Measurements from ENCODE around the gene LRRK1.
"Not testable (repeated sequence)": the region's sequence is repeated elsewhere in the genome, so short reads cannot be mapped to it uniquely, and the experiment has no call there.

LRRK1 gene

GRCh38 chr15:101090428-101090790, 171.3 kb downstream of the LRRK1 start:
- no peaks in the 10 kb centered on the region for H3K27me3 ChIP-seq (ENCODE audit: low read depth, low read length)
- H3K9me3 ChIP-seq (ENCODE audit: control insufficient read depth in 1 of 2, low read length in 2 of 2), result no peaks in the 10 kb centered on the region
- H3K27ac ChIP-seq (ENCODE audit: low read length), result no peak overlapping the region
- H3K4me1 ChIP-seq (ENCODE audit: control insufficient read depth in 1 of 2, insufficient read depth in 2 of 2, low read length in 2 of 2), result peaks cover 0 to 12% of the 10 kb centered on the region in 2 donors
- no peak overlapping the region for H3K4me3 ChIP-seq (ENCODE audit: low read depth in 1 of 2, low read length in 2 of 2)
- no peaks in the 10 kb centered on the region for H3K36me3 ChIP-seq (ENCODE audit: control insufficient read depth in 1 of 2, insufficient read depth in 2 of 2, low read length in 2 of 2)

GRCh38 chr15:101091080-101092017, 172.2 kb downstream of the LRRK1 start:
- H3K27ac ChIP-seq (ENCODE audit: low read length), result peak overlapping the region; percentile 37
- H3K36me3 ChIP-seq (ENCODE audit: control insufficient read depth in 1 of 2, insufficient read depth in 2 of 2, low read length in 2 of 2), result no peaks in the 10 kb centered on the region
- no peaks in the 10 kb centered on the region for H3K27me3 ChIP-seq (ENCODE audit: low read depth, low read length)
- peaks cover 0 to 12% of the 10 kb centered on the region in 2 donors for H3K4me1 ChIP-seq (ENCODE audit: control insufficient read depth in 1 of 2, insufficient read depth in 2 of 2, low read length in 2 of 2)
- no peak overlapping the region for H3K4me3 ChIP-seq (ENCODE audit: low read depth in 1 of 2, low read length in 2 of 2)
- H3K9me3 ChIP-seq (ENCODE audit: control insufficient read depth in 1 of 2, low read length in 2 of 2), result no peaks in the 10 kb centered on the region

GRCh38 chr15:101092156-101092866, 173.2 kb downstream of the LRRK1 start:
- Histone ChIP-seq H3K27me3 (ENCODE audit: low read depth, low read length) (no peaks in the 10 kb centered on the region), H3K27ac (ENCODE audit: low read length) (peak overlapping the region; percentile 37), H3K9me3 (ENCODE audit: control insufficient read depth in 1 of 2, low read length in 2 of 2) (no peaks in the 10 kb centered on the region), H3K36me3 (ENCODE audit: control insufficient read depth in 1 of 2, insufficient read depth in 2 of 2, low read length in 2 of 2) (no peaks in the 10 kb centered on the region), H3K4me1 (ENCODE audit: control insufficient read depth in 1 of 2, insufficient read depth in 2 of 2, low read length in 2 of 2) (peaks cover 0 to 12% of the 10 kb centered on the region in 2 donors), H3K4me3 (ENCODE audit: low read depth in 1 of 2, low read length in 2 of 2) (no peak overlapping the region)

- Histone ChIP-seq H3K9me3 (ENCODE audit: control insufficient read depth in 1 of 2, low read length in 2 of 2) (no peaks in the 10 kb centered on the region), H3K27me3 (ENCODE audit: low read depth, low read length) (no peaks in the 10 kb centered on the region), H3K4me1 (ENCODE audit: control insufficient read depth in 1 of 2, insufficient read depth in 2 of 2, low read length in 2 of 2) (peaks cover 0 to 12% of the 10 kb centered on the region in 2 donors), H3K36me3 (ENCODE audit: control insufficient read depth in 1 of 2, insufficient read depth in 2 of 2, low read length in 2 of 2) (no peaks in the 10 kb centered on the region), H3K27ac (ENCODE audit: low read length) (no peak overlapping the region), H3K4me3 (ENCODE audit: low read depth in 1 of 2, low read length in 2 of 2) (no peak overlapping the region)
These were observed 173.7 kb downstream of the LRRK1 start for GRCh38 chr15:101092867-101093202.

- H3K4me1 ChIP-seq (ENCODE audit: control insufficient read depth in 1 of 2, insufficient read depth in 2 of 2, low read length in 2 of 2), result peaks cover 0 to 12% of the 10 kb centered on the region in 2 donors
- H3K27me3 ChIP-seq (ENCODE audit: low read depth, low read length), result no peaks in the 10 kb centered on the region
- no peaks in the 10 kb centered on the region for H3K36me3 ChIP-seq (ENCODE audit: control insufficient read depth in 1 of 2, insufficient read depth in 2 of 2, low read length in 2 of 2)
- no peak overlapping the region for H3K4me3 ChIP-seq (ENCODE audit: low read depth in 1 of 2, low read length in 2 of 2)
- H3K9me3 ChIP-seq (ENCODE audit: control insufficient read depth in 1 of 2, low read length in 2 of 2), result no peaks in the 10 kb centered on the region
- H3K27ac ChIP-seq (ENCODE audit: low read length), result no peak overlapping the region
These were observed 174.8 kb downstream of the LRRK1 start for GRCh38 chr15:101093958-101094357.

GRCh38 chr15:101095796-101096406, 176.7 kb downstream of the LRRK1 start:
- H3K27me3 ChIP-seq (ENCODE audit: low read depth, low read length); H3K4me3 ChIP-seq (ENCODE audit: low read depth in 1 of 2, low read length in 2 of 2); H3K36me3 ChIP-seq (ENCODE audit: control insufficient read depth in 1 of 2, insufficient read depth in 2 of 2, low read length in 2 of 2); H3K9me3 ChIP-seq (ENCODE audit: control insufficient read depth in 1 of 2, low read length in 2 of 2); H3K27ac ChIP-seq (ENCODE audit: low read length): not testable (repeated sequence)
- H3K4me1 ChIP-seq (ENCODE audit: control insufficient read depth in 1 of 2, insufficient read depth in 2 of 2, low read length in 2 of 2), result peaks cover 0 to 11% of the 10 kb centered on the region in 2 donors

- Histone ChIP-seq H3K4me3 (ENCODE audit: low read depth in 1 of 2, low read length in 2 of 2) (no peak overlapping the region), H3K27me3 (ENCODE audit: low read depth, low read length) (no peaks in the 10 kb centered on the region), H3K27ac (ENCODE audit: low read length) (no peak overlapping the region), H3K36me3 (ENCODE audit: control insufficient read depth in 1 of 2, insufficient read depth in 2 of 2, low read length in 2 of 2) (no peaks in the 10 kb centered on the region), H3K4me1 (ENCODE audit: control insufficient read depth in 1 of 2, insufficient read depth in 2 of 2, low read length in 2 of 2) (peaks cover 0 to 6% of the 10 kb centered on the region in 2 donors), H3K9me3 (ENCODE audit: control insufficient read depth in 1 of 2, low read length in 2 of 2) (no peaks in the 10 kb centered on the region)
These were observed 178.0 kb downstream of the LRRK1 start for GRCh38 chr15:101097111-101097510.

GRCh38 chr15:101099183-101099582, 180.0 kb downstream of the LRRK1 start:
- H3K4me1 ChIP-seq (ENCODE audit: control insufficient read depth in 1 of 2, insufficient read depth in 2 of 2, low read length in 2 of 2), result no peaks in the 10 kb centered on the region
- no peak overlapping the region for H3K4me3 ChIP-seq (ENCODE audit: low read depth in 1 of 2, low read length in 2 of 2)
- H3K27me3 ChIP-seq (ENCODE audit: low read depth, low read length), result no peaks in the 10 kb centered on the region
- H3K9me3 ChIP-seq (ENCODE audit: control insufficient read depth in 1 of 2, low read length in 2 of 2), result no peaks in the 10 kb centered on the region
- no peak overlapping the region for H3K27ac ChIP-seq (ENCODE audit: low read length)
- no peaks in the 10 kb centered on the region for H3K36me3 ChIP-seq (ENCODE audit: control insufficient read depth in 1 of 2, insufficient read depth in 2 of 2, low read length in 2 of 2)

- H3K27ac ChIP-seq (ENCODE audit: low read length), result no peak overlapping the region
- no peak overlapping the region for H3K4me3 ChIP-seq (ENCODE audit: low read depth in 1 of 2, low read length in 2 of 2)
- H3K36me3 ChIP-seq (ENCODE audit: control insufficient read depth in 1 of 2, insufficient read depth in 2 of 2, low read length in 2 of 2), result no peaks in the 10 kb centered on the region
- no peaks in the 10 kb centered on the region for H3K27me3 ChIP-seq (ENCODE audit: low read depth, low read length)
- H3K9me3 ChIP-seq (ENCODE audit: control insufficient read depth in 1 of 2, low read length in 2 of 2), result no peaks in the 10 kb centered on the region
- H3K4me1 ChIP-seq (ENCODE audit: control insufficient read depth in 1 of 2, insufficient read depth in 2 of 2, low read length in 2 of 2), result no peaks in the 10 kb centered on the region
These were observed 181.0 kb downstream of the LRRK1 start for GRCh38 chr15:101100118-101100517.

GRCh38 chr15:101100593-101101442, 181.7 kb downstream of the LRRK1 start:
- no peaks in the 10 kb centered on the region for H3K27me3 ChIP-seq (ENCODE audit: low read depth, low read length)
- H3K36me3 ChIP-seq (ENCODE audit: control insufficient read depth in 1 of 2, insufficient read depth in 2 of 2, low read length in 2 of 2), result no peaks in the 10 kb centered on the region
- no peak overlapping the region for H3K27ac ChIP-seq (ENCODE audit: low read length)
- H3K9me3 ChIP-seq (ENCODE audit: control insufficient read depth in 1 of 2, low read length in 2 of 2), result no peaks in the 10 kb centered on the region
- no peaks in the 10 kb centered on the region for H3K4me1 ChIP-seq (ENCODE audit: control insufficient read depth in 1 of 2, insufficient read depth in 2 of 2, low read length in 2 of 2)
- no peak overlapping the region for H3K4me3 ChIP-seq (ENCODE audit: low read depth in 1 of 2, low read length in 2 of 2)

- no peaks in the 10 kb centered on the region for H3K27me3 ChIP-seq (ENCODE audit: low read depth, low read length)
- H3K4me3 ChIP-seq (ENCODE audit: low read depth in 1 of 2, low read length in 2 of 2), result no peak overlapping the region
- no peak overlapping the region for H3K27ac ChIP-seq (ENCODE audit: low read length)
- no peaks in the 10 kb centered on the region for H3K9me3 ChIP-seq (ENCODE audit: control insufficient read depth in 1 of 2, low read length in 2 of 2)
- H3K4me1 ChIP-seq (ENCODE audit: control insufficient read depth in 1 of 2, insufficient read depth in 2 of 2, low read length in 2 of 2), result no peaks in the 10 kb centered on the region
- H3K36me3 ChIP-seq (ENCODE audit: control insufficient read depth in 1 of 2, insufficient read depth in 2 of 2, low read length in 2 of 2), result no peaks in the 10 kb centered on the region
These were observed 182.5 kb downstream of the LRRK1 start for GRCh38 chr15:101101676-101102075.
